Sigmoid colon (tissue), 7 donors: ENCODE results near the gene COL4A6. TPM values are rescaled to one million over a fixed set of nuclear protein-coding genes. Genes with fewer than 3 reads are reported as not detected.

Experiments used
- DNase-seq: peaks from one replicate; pipeline ENCODE4 v3.0.0-alpha.2; 2019
- H3K27ac ChIP-seq, 4 donors: fragments of 200-600 bp; sonication (generic); one replicate each; pipeline ENCODE4 v1.5.1; 2016 to 2019; ENCODE audit warnings: mild to moderate bottlenecking in 1 of 4
- H3K27me3 ChIP-seq, 3 donors: fragments of 200-600 bp; sonication (generic); one replicate each; pipeline ENCODE4 v1.5.1; 2019; ENCODE audit warnings: mild to moderate bottlenecking in 1 of 3
- H3K36me3 ChIP-seq, 4 donors: fragments of 200-600 bp; sonication (generic); one replicate each; pipeline ENCODE4 v1.5.1; 2016 to 2019
- H3K4me1 ChIP-seq, 4 donors: fragments of 200-600 bp; sonication (generic); one replicate each; pipeline ENCODE4 v1.5.1; 2017 to 2019
- H3K4me3 ChIP-seq, 4 donors: fragments of 200-600 bp; sonication (generic); one replicate each; pipeline ENCODE4 v1.5.1; 2017 to 2019; ENCODE audit warnings: mild to moderate bottlenecking in 2 of 4, moderate library complexity in 1 of 4
- H3K9me3 ChIP-seq, 4 donors: fragments of 200-600 bp in 3 of 4; sonication (generic) in 3 of 4; one replicate each; pipeline versions ENCODE4 v1.5.1 to v1.6.1; 2013 to 2019
- EP300 ChIP-seq, 4 donors: sonication (generic); formaldehyde crosslinking; IDR thresholded peaks; one replicate each; pipeline ENCODE4 v1.6.1; 2017; ENCODE audit warnings: antibody characterized with exemption in 4 of 4
- POLR2A ChIP-seq, 2 donors: fragments of 450-650 bp; IDR thresholded peaks; one replicate each; pipeline ENCODE4 v1.6.1; 2016; ENCODE audit warnings: antibody characterized with exemption in 2 of 2, mild to moderate bottlenecking in 2 of 2, moderate library complexity in 2 of 2
- POLR2AphosphoS5 ChIP-seq, 4 donors: sonication (generic); formaldehyde crosslinking; IDR thresholded peaks; one replicate each; pipeline ENCODE4 v1.6.1; 2017; ENCODE audit warnings: antibody characterized with exemption in 4 of 4
- WGBS, 2 donors: extraction: QIAGEN DNeasy Blood & Tissue Kit; methylation state at CpG; one replicate each; pipeline ENCODE4 v1.1.7; 2013; 5-methylcytosine and 5-hydroxymethylcytosine counted together
- intact Hi-C: fragments of 100-400 bp; cut with DNase I; formaldehyde crosslinking; loops from one replicate; pipeline ENCODE4 v1.15.1; 2023
- polyA plus RNA-seq, 3 donors: library from polyadenylated mRNA; stranded (reverse); fragments of 200-250 nt; gene quantifications; one replicate each; pipeline ENCODE4 v1.2.3, GENCODE V29; 2013
- total RNA-seq, 4 donors: library from RNA; depleted of rRNA; stranded (reverse); fragments of >200 nt; gene quantifications; one replicate each; pipeline ENCODE4 v1.1.0, GENCODE V29; 2016
- TF ChIP-seq, protein P1 (sequence below), 4 experiments: fragments of 450-650 bp in 3 of 4; fragments of 200-600 bp in 1 of 4; IDR thresholded peaks; one replicate each; pipeline ENCODE4 v1.5.1; 2016 to 2019; ENCODE audit warnings: antibody characterized with exemption in 4 of 4, mild to moderate bottlenecking in 3 of 4, moderate library complexity in 2 of 4
- donor health status: healthy with polysubstance abuse.
- donor health status: Bipolar disorder and iron deficiency.
- donor health status: healthy.

Gene COL4A6
- total and polyA plus RNA-seq, 7 donors, result 0.16 to 3.0 (median 0.36) TPM

- no peaks in the 10 kb centered on the region for H3K9me3 ChIP-seq
- peak overlapping the region in 1 of 4 donors; percentile 48 for H3K27ac ChIP-seq
- intact Hi-C loops, result no loop called here
- no peaks in the 10 kb centered on the region for H3K27me3 ChIP-seq
- H3K4me1 ChIP-seq, result no peaks in the 10 kb centered on the region
- DNase-seq, result no peak
- H3K36me3 ChIP-seq, result no peaks in the 10 kb centered on the region
- no peak overlapping the region for H3K4me3 ChIP-seq
- TF ChIP-seq EP300 (IDR thresholded peaks at IDR 0.05), result no peak
- TF ChIP-seq, protein P1, sequence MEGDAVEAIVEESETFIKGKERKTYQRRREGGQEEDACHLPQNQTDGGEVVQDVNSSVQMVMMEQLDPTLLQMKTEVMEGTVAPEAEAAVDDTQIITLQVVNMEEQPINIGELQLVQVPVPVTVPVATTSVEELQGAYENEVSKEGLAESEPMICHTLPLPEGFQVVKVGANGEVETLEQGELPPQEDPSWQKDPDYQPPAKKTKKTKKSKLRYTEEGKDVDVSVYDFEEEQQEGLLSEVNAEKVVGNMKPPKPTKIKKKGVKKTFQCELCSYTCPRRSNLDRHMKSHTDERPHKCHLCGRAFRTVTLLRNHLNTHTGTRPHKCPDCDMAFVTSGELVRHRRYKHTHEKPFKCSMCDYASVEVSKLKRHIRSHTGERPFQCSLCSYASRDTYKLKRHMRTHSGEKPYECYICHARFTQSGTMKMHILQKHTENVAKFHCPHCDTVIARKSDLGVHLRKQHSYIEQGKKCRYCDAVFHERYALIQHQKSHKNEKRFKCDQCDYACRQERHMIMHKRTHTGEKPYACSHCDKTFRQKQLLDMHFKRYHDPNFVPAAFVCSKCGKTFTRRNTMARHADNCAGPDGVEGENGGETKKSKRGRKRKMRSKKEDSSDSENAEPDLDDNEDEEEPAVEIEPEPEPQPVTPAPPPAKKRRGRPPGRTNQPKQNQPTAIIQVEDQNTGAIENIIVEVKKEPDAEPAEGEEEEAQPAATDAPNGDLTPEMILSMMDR (IDR thresholded peaks at IDR 0.05), result no peak
- TF ChIP-seq POLR2A (IDR thresholded peaks at IDR 0.05), result no peak
- TF ChIP-seq POLR2AphosphoS5 (IDR thresholded peaks at IDR 0.05), result no peak
- WGBS, 2 donors, result 88 to 90% methylated on average over 3 of the region's 3 CpGs
Measured at GRCh38 chrX:108464604-108465003, 26.4 kb upstream of the COL4A6 start.

- intact Hi-C loops, result no loop called here
- Histone ChIP-seq H3K4me1 (no peaks in the 10 kb centered on the region), H3K4me3 (no peak overlapping the region), H3K27me3 (no peaks in the 10 kb centered on the region), H3K27ac (peak overlapping the region in 1 of 4 donors; percentile 59), H3K9me3 (no peaks in the 10 kb centered on the region), H3K36me3 (no peaks in the 10 kb centered on the region)
- TF ChIP-seq POLR2A (IDR thresholded peaks at IDR 0.05) (no peak), EP300 (IDR thresholded peaks at IDR 0.05) (no peak), POLR2AphosphoS5 (IDR thresholded peaks at IDR 0.05) (no peak)
- TF ChIP-seq, protein P1 (IDR thresholded peaks at IDR 0.05), result no peak
- DNase-seq, result no peak
- 65 to 69% methylated on average over 4 of the region's 4 CpGs for WGBS, 2 donors
Measured at GRCh38 chrX:108456971-108457477, 18.8 kb upstream of the COL4A6 start.

- no peak overlapping the region for H3K27ac ChIP-seq
- 87% methylated on average over 3 of the region's 3 CpGs for WGBS, 2 donors
- TF ChIP-seq EP300 (IDR thresholded peaks at IDR 0.05) (no peak), POLR2A (IDR thresholded peaks at IDR 0.05) (no peak), POLR2AphosphoS5 (IDR thresholded peaks at IDR 0.05) (no peak)
- TF ChIP-seq, protein P1 (IDR thresholded peaks at IDR 0.05), result no peak
Measured at GRCh38 chrX:108453841-108454240, 15.6 kb upstream of the COL4A6 start.

GRCh38 chrX:108447303-108447702 is 9.1 kb upstream of the COL4A6 start:
- no peaks in the 10 kb centered on the region for H3K36me3 ChIP-seq
- peak overlapping the region in 1 of 4 donors; percentile 22 for H3K27ac ChIP-seq
- DNase-seq, result no peak
- H3K4me1 ChIP-seq, result no peaks in the 10 kb centered on the region
- intact Hi-C loops, result no loop called here
- 43 to 83% methylated on average over 2 of the region's 2 CpGs for WGBS, 2 donors
- H3K27me3 ChIP-seq, result no peaks in the 10 kb centered on the region
- H3K4me3 ChIP-seq, result no peak overlapping the region
- TF ChIP-seq EP300 (IDR thresholded peaks at IDR 0.05), result no peak
- TF ChIP-seq, protein P1 (IDR thresholded peaks at IDR 0.05), result no peak
- TF ChIP-seq POLR2AphosphoS5 (IDR thresholded peaks at IDR 0.05), result no peak
- TF ChIP-seq POLR2A (IDR thresholded peaks at IDR 0.05), result no peak
- H3K9me3 ChIP-seq, result no peaks in the 10 kb centered on the region

More at GRCh38 chrX:108453841-108454240, 15.6 kb upstream of the COL4A6 start:
- H3K4me3 ChIP-seq, result no peak overlapping the region
- DNase-seq, result no peak
- intact Hi-C loops, result no loop called here
- no peaks in the 10 kb centered on the region for H3K9me3 ChIP-seq
- no peaks in the 10 kb centered on the region for H3K4me1 ChIP-seq
- H3K36me3 ChIP-seq, result no peaks in the 10 kb centered on the region
- no peaks in the 10 kb centered on the region for H3K27me3 ChIP-seq
